IMR-90 (cell line): Measurements from ENCODE around the gene PIP4P1. TPM values are rescaled to one million over a fixed set of nuclear protein-coding genes. Genes with fewer than 3 reads are reported as not detected.
A peak's percentile ranks its signal among the peaks of the same experiment; 100 is the strongest.

Experiments used
- ATAC-seq: fragments of 200-7000 bp; cut with Tn5 transposase; 2 replicates; pipeline ENCODE4 v1.9.1; 2020; ENCODE audit warnings: low read depth, mild to moderate bottlenecking, moderate library complexity
- BruUV-seq: library from RNA; stranded (reverse); fragments of 400-500 nt; replicated peaks from 2 replicates; lab custom pipeline; 2021; lab: Mats Ljungman, UMichigan
- CTCF ChIA-PET: fragments of 300-600 bp; formaldehyde crosslinking; extraction: SDS; loops from one replicate; lab custom pipeline; 2021; ENCODE audit warnings: antibody characterized with exemption; lab: Yijun Ruan, JAX
- POLR2A ChIA-PET: fragments of 300-600 bp; sonication (Branson Sonifier 250); formaldehyde crosslinking; loops from one replicate; lab custom pipeline; 2022; ENCODE audit warnings: antibody characterized with exemption; ENCODE audit not compliant: unreplicated experiment; lab: Charles Lee
- DNase-seq: peaks from one replicate; pipeline ENCODE4 v3.0.0; 2013
- H2AFZ ChIP-seq: replicated peaks from 2 replicates; pipeline ENCODE3; 2013; ENCODE audit warnings: low read length, mild to moderate bottlenecking; ENCODE audit not compliant: poor library complexity
- H2AK5ac ChIP-seq: 2 replicates; pipeline ENCODE4 v1.6.1; 2013; ENCODE audit warnings: low read depth, low read length, inconsistent platforms
- H2AK9ac ChIP-seq: replicated peaks from 2 replicates; pipeline ENCODE3; 2013; ENCODE audit warnings: mild to moderate bottlenecking, low read depth, low read length, moderate library complexity; ENCODE audit not compliant: poor library complexity
- H2BK120ac ChIP-seq: 2 replicates; pipeline ENCODE4 v1.6.1; 2013; ENCODE audit warnings: low read depth, low read length, inconsistent platforms
- H2BK15ac ChIP-seq: 3 replicates; pipeline ENCODE4 v1.6.1; 2013; ENCODE audit warnings: low read depth, low read length, inconsistent platforms
- H2BK20ac ChIP-seq: 2 replicates; pipeline ENCODE4 v1.6.1; 2013; ENCODE audit warnings: low read depth, mild to moderate bottlenecking, inconsistent platforms, low read length, moderate library complexity
- H2BK5ac ChIP-seq: 2 replicates; pipeline ENCODE4 v1.6.1; 2013; ENCODE audit warnings: mild to moderate bottlenecking, low read depth, low read length, inconsistent platforms; ENCODE audit not compliant: poor library complexity, severe bottlenecking
- H3K14ac ChIP-seq: replicated peaks from 2 replicates; pipeline ENCODE4 v1.6.1; 2013; ENCODE audit warnings: low read depth, low read length, inconsistent platforms
- H3K18ac ChIP-seq: 2 replicates; pipeline ENCODE4 v1.6.1; 2013; ENCODE audit warnings: low read depth, low read length, control low read depth
- H3K23ac ChIP-seq: 2 replicates; pipeline ENCODE4 v1.6.1; 2013; ENCODE audit warnings: low read depth, low read length, inconsistent platforms
- H3K27ac ChIP-seq: 2 replicates; pipeline ENCODE4 v1.5.1; 2013; ENCODE audit warnings: mild to moderate bottlenecking, control low read depth, low read length; ENCODE audit not compliant: insufficient read depth
- H3K27me3 ChIP-seq: 2 replicates; pipeline ENCODE4 v1.6.1; 2013; ENCODE audit warnings: low read length; ENCODE audit not compliant: control insufficient read depth, insufficient read depth
- H3K36me3 ChIP-seq: 2 replicates; pipeline ENCODE4 v1.6.1; 2013; ENCODE audit warnings: low read length, mixed read lengths; ENCODE audit not compliant: control insufficient read depth, insufficient read depth
- H3K4ac ChIP-seq: 2 replicates; pipeline ENCODE4 v1.6.1; 2013; ENCODE audit warnings: low read depth, low read length, inconsistent platforms
- H3K4me1 ChIP-seq: 2 replicates; pipeline ENCODE4 v1.6.1; 2013; ENCODE audit warnings: low read length, mixed read lengths; ENCODE audit not compliant: control insufficient read depth, insufficient read depth
- H3K4me2 ChIP-seq: 2 replicates; pipeline ENCODE4 v1.6.1; 2013; ENCODE audit warnings: low read depth, mild to moderate bottlenecking, control low read depth, low read length, moderate library complexity
- H3K4me3 ChIP-seq: 2 replicates; pipeline ENCODE4 v1.5.1; 2013; ENCODE audit warnings: low read depth, mild to moderate bottlenecking, control low read depth, low read length, moderate library complexity; ENCODE audit not compliant: insufficient read depth
- H3K56ac ChIP-seq: 2 replicates; pipeline ENCODE4 v1.6.1; 2013; ENCODE audit warnings: low read length, inconsistent platforms; ENCODE audit not compliant: insufficient read depth; ENCODE audit errors: extremely low read depth
- H3K79me1 ChIP-seq, 2 experiments: 2 replicates each; pipeline ENCODE4 v1.6.1; 2013; ENCODE audit warnings: low read length in 2 of 2, inconsistent platforms in 1 of 2, low read depth in 1 of 2
- H3K9ac ChIP-seq: 2 replicates; pipeline ENCODE4 v1.6.1; 2013; ENCODE audit warnings: low read depth, low read length, control low read depth
- H3K9me1 ChIP-seq: 2 replicates; pipeline ENCODE4 v1.6.1; 2013; ENCODE audit warnings: low read length, inconsistent platforms; ENCODE audit not compliant: insufficient read depth
- H3K9me3 ChIP-seq: 2 replicates; pipeline ENCODE4 v1.6.1; 2013; ENCODE audit warnings: low read length; ENCODE audit not compliant: control insufficient read depth, insufficient read depth
- H4K20me1 ChIP-seq: 2 replicates; pipeline ENCODE4 v1.6.1; 2013; ENCODE audit warnings: low read length, inconsistent platforms; ENCODE audit not compliant: insufficient read depth
- H4K5ac ChIP-seq: 2 replicates; pipeline ENCODE4 v1.6.1; 2013; ENCODE audit warnings: mild to moderate bottlenecking, low read depth, low read length, control low read depth
- H4K8ac ChIP-seq, 2 experiments: 2 replicates each; pipeline ENCODE4 v1.6.1; 2013; ENCODE audit warnings: low read depth in 2 of 2, low read length in 2 of 2, control low read depth in 1 of 2, inconsistent platforms in 1 of 2
- H4K91ac ChIP-seq: 2 replicates; pipeline ENCODE4 v1.6.1; 2013; ENCODE audit warnings: low read depth, low read length, inconsistent platforms; ENCODE audit not compliant: insufficient read depth
- RFX5 ChIP-seq: IDR thresholded peaks from 2 replicates; pipeline ENCODE4 v1.8.0; 2012; ENCODE audit warnings: low read depth, mild to moderate bottlenecking, low read length, moderate library complexity
- SMC3 ChIP-seq: fragments of 150-350 bp; IDR thresholded peaks from 2 replicates; pipeline ENCODE4 v1.6.1; 2016; ENCODE audit warnings: low read depth, mild to moderate bottlenecking, antibody characterized with exemption, low read length, moderate library complexity
- WGBS, 2 experiments: methylation state at CpG; one replicate each; pipeline versions ENCODE4 v1.1.5 to v1.1.7; 2013; ENCODE audit warnings: missing lambda C conversion rate in 2 of 2; ENCODE audit not compliant: insufficient read length in 1 of 2; ENCODE audit errors: extremely low coverage in 2 of 2; 5-methylcytosine and 5-hydroxymethylcytosine counted together
- dilution Hi-C: fragments of 300-500 bp; cut with HindIII; formaldehyde crosslinking; loops from one replicate; pipeline ENCODE4 v1.14.3; 2018; ENCODE audit warnings: low sequenced_read_pairs; ENCODE audit not compliant: unreplicated experiment
- in situ Hi-C: fragments of 300-500 bp; cut with MboI; formaldehyde crosslinking; loops from 3 replicates; pipeline ENCODE4 v1.14.3; 2019; ENCODE audit warnings: low sequenced_read_pairs, inconsistent platforms, mixed read lengths
- intact Hi-C: fragments of 100-400 bp; cut with micrococcal nuclease; formaldehyde crosslinking; loops from 2 replicates; pipeline ENCODE4 v1.10.0; 2022
- polyA plus RNA-seq, 3 experiments: library from polyadenylated mRNA; depleted of rRNA; stranded (reverse); fragments of >200 nt; gene quantifications; 2 replicates each; pipeline ENCODE4 v1.2.3, GENCODE V29; 2012; ENCODE audit warnings: low replicate concordance in 1 of 3
- total RNA-seq: library from RNA; depleted of rRNA; stranded (reverse); fragments of >200 nt; gene quantifications from 2 replicates; pipeline ENCODE4 v1.2.3, GENCODE V29; 2012
- TF ChIP-seq, protein P1 (sequence below): fragments of 150-350 bp; IDR thresholded peaks from 2 replicates; pipeline ENCODE4 v1.6.1; 2016; ENCODE audit warnings: low read depth, mild to moderate bottlenecking, low read length, moderate library complexity, borderline replicate concordance
- TF ChIP-seq, protein P2 (sequence below): conservative IDR thresholded peaks from 2 replicates; pipeline ENCODE4 v1.5.1; 2012; ENCODE audit warnings: mild to moderate bottlenecking, low read depth, low read length, improper control_type of control experiment

The PIP4P1 gene
- total and polyA plus RNA-seq, 2 of the 4 experiments (the other 2 are of a cell fraction): 15.2 to 27.8 TPM

DNA sequence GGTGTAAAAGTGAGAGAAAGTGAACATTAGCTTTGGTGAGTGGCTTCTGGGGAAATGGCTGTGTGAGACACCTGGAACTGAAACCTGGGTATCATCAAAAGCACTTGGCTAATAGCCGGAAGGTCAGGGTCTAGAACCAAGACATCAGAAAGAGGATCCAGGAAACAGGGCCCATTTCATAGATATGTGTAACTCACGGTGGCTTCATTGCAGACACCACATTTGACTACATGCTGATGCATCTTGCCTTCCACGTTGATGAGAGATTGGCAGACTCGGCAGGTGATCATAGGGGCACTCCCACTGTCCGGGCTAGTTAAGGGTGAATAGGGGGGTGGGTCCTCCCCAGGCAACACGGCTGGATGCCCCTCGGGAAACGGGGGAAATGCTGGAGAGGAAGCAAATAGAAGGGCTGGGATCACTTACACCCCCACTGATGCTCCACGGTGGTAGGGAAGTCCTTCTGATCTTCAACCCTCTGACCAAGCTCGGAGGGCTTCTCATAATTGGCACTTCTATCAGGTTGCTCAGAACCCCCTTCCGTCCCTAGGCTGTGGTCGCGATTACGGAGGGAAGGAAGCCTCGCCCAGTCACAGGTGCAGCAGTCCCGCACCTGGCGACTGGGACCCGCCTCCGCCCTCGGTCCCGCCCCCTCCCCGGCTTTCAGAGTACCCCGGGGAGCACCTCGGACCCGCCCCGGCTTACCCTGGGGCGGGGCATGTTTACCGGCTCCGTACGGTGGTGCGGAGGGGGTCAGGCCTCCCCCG, 593 bp downstream of the PIP4P1 start:
- Histone ChIP-seq H4K20me1 (0 out of 2 replicates have a peak, but pooled peaks cover 3% of the 10 kb centered on the region), H2BK20ac (no peak overlapping the region), H3K79me1 (peaks cover 22 to 37% of the 10 kb centered on the region in 2 experiments), H2AK5ac (peak overlapping the region; percentile 70), H3K4ac (peak overlapping the region; percentile 64), H3K18ac (no peak overlapping the region), H3K9me3 (no peaks in the 10 kb centered on the region), H4K5ac (no peak overlapping the region), H2BK5ac (peak overlapping the region; percentile 55), H3K4me3 (peak overlapping the region; percentile 53), H3K14ac (peak overlapping the region; percentile 65), H3K4me1 (0 out of 2 replicates have a peak, but pooled peaks cover 4% of the 10 kb centered on the region), H2AFZ (peak overlapping the region; percentile 98), H3K9ac (peak overlapping the region; percentile 60), H3K56ac (no peak overlapping the region), H4K8ac (peak overlapping the region in 1 of 2 experiments; percentile 42; a peak in 1 of 4 replicates), H2AK9ac (peak overlapping the region; percentile 95), H3K36me3 (peaks cover 21% of the 10 kb centered on the region), H2BK120ac (no peak overlapping the region), H3K4me2 (peak overlapping the region; percentile 98), H3K23ac (peak overlapping the region; percentile 94), H3K27ac (peak overlapping the region; percentile 54), H3K9me1 (peaks cover 10% of the 10 kb centered on the region; the same call in 1 of the 2 replicates), H4K91ac (peak overlapping the region; percentile 53; the same call in 1 of the 2 replicates), H3K27me3 (no peaks in the 10 kb centered on the region), H2BK15ac (no peak overlapping the region)
- TF ChIP-seq, protein P1, sequence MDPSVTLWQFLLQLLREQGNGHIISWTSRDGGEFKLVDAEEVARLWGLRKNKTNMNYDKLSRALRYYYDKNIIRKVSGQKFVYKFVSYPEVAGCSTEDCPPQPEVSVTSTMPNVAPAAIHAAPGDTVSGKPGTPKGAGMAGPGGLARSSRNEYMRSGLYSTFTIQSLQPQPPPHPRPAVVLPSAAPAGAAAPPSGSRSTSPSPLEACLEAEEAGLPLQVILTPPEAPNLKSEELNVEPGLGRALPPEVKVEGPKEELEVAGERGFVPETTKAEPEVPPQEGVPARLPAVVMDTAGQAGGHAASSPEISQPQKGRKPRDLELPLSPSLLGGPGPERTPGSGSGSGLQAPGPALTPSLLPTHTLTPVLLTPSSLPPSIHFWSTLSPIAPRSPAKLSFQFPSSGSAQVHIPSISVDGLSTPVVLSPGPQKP: no peak
- TF ChIP-seq SMC3: no peak
- TF ChIP-seq, protein P2, sequence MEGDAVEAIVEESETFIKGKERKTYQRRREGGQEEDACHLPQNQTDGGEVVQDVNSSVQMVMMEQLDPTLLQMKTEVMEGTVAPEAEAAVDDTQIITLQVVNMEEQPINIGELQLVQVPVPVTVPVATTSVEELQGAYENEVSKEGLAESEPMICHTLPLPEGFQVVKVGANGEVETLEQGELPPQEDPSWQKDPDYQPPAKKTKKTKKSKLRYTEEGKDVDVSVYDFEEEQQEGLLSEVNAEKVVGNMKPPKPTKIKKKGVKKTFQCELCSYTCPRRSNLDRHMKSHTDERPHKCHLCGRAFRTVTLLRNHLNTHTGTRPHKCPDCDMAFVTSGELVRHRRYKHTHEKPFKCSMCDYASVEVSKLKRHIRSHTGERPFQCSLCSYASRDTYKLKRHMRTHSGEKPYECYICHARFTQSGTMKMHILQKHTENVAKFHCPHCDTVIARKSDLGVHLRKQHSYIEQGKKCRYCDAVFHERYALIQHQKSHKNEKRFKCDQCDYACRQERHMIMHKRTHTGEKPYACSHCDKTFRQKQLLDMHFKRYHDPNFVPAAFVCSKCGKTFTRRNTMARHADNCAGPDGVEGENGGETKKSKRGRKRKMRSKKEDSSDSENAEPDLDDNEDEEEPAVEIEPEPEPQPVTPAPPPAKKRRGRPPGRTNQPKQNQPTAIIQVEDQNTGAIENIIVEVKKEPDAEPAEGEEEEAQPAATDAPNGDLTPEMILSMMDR: no peak
- TF ChIP-seq RFX5: no peak
- ChIA-PET POLR2A (interaction anchor here (0.6 to 1.1 kb wide), 2 partner anchors 48 to 221 kb away, joined by 4 to 18 read pairs; no protein-coding TSS in a partner anchor), CTCF (no interaction called here)
- in situ Hi-C loops (loop anchor here (25.0 kb wide), 1 partner anchor 627 kb away; the partner anchor contains the start of gene ZNF219), dilution Hi-C loops (no loop called here), intact Hi-C loops (loop anchor here (1.0 kb wide), 2 partner anchors 117 to 223 kb away; partner anchors contain the start of gene PARP2)
- WGBS, 2 experiments: 8% methylated on average over 14 of the region's 32 CpGs; no CpG with 5 or more reads in 1 of the 2 experiments
- BruUV-seq: no TSS peak
- ATAC-seq: peak; percentile 9
- no peak for DNase-seq
